ENCODE data around the gene DENND1C.

GRCh38 chr19:6464070-6464873 is 17.3 kb downstream of the DENND1C start, which contains the start of gene CRB3:
- TF ChIP-seq, protein P1, sequence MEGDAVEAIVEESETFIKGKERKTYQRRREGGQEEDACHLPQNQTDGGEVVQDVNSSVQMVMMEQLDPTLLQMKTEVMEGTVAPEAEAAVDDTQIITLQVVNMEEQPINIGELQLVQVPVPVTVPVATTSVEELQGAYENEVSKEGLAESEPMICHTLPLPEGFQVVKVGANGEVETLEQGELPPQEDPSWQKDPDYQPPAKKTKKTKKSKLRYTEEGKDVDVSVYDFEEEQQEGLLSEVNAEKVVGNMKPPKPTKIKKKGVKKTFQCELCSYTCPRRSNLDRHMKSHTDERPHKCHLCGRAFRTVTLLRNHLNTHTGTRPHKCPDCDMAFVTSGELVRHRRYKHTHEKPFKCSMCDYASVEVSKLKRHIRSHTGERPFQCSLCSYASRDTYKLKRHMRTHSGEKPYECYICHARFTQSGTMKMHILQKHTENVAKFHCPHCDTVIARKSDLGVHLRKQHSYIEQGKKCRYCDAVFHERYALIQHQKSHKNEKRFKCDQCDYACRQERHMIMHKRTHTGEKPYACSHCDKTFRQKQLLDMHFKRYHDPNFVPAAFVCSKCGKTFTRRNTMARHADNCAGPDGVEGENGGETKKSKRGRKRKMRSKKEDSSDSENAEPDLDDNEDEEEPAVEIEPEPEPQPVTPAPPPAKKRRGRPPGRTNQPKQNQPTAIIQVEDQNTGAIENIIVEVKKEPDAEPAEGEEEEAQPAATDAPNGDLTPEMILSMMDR (conservative IDR thresholded peaks at IDR 0.05; ENCODE audit: low read depth in 2 of 2) = no peak
- TF ChIP-seq POLR2AphosphoS5 (IDR thresholded peaks at IDR 0.05; ENCODE audit: low read depth) (peak; percentile 86), REST (IDR thresholded peaks at IDR 0.05; ENCODE audit: unreplicated experiment) (no peak), EZH2phosphoT487 (IDR thresholded peaks at IDR 0.05; ENCODE audit: unreplicated experiment) (no peak), NANOG (IDR thresholded peaks at IDR 0.05; ENCODE audit: borderline replicate concordance) (no peak), EZH2 (IDR thresholded peaks at IDR 0.05; ENCODE audit: low read depth, unreplicated experiment) (no peak), ZNF114 (CRISPR knock-in tag; IDR thresholded peaks at IDR 0.05) (no peak)
- TF ChIP-seq, protein P2, sequence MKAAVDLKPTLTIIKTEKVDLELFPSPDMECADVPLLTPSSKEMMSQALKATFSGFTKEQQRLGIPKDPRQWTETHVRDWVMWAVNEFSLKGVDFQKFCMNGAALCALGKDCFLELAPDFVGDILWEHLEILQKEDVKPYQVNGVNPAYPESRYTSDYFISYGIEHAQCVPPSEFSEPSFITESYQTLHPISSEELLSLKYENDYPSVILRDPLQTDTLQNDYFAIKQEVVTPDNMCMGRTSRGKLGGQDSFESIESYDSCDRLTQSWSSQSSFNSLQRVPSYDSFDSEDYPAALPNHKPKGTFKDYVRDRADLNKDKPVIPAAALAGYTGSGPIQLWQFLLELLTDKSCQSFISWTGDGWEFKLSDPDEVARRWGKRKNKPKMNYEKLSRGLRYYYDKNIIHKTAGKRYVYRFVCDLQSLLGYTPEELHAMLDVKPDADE (IDR thresholded peaks at IDR 0.05) = no peak
